Measurements from ENCODE around the gene DIP2B. TPM values are rescaled to one million over a fixed set of nuclear protein-coding genes. Genes with fewer than 3 reads are reported as not detected.

Gene DIP2B
- total and polyA plus RNA-seq, 2 experiments from 2014 or later, result 5.6 to 17.9 TPM

- Histone ChIP-seq H3K4me2 (ENCODE audit: unreplicated experiment) (peak overlapping the region; percentile 96), H3K27ac (peak overlapping the region; percentile 67), H3K9ac (peak overlapping the region; percentile 88), H3K4me3 (peak overlapping the region; percentile 83), H3K79me2 (ENCODE audit: insufficient read depth) (peaks cover 58% of the 10 kb centered on the region), H3K9me3 (ENCODE audit: low read depth) (no peaks in the 10 kb centered on the region), H3K27me3 (replicated peaks; ENCODE audit: insufficient read depth) (no peaks in the 10 kb centered on the region), H3F3A (ENCODE audit: insufficient read depth) (no peaks in the 10 kb centered on the region), H3K4me1 (ENCODE audit: insufficient read depth) (peaks cover 23% of the 10 kb centered on the region), H4K20me1 (ENCODE audit: insufficient read depth) (no peaks in the 10 kb centered on the region), H3K9me2 (ENCODE audit: insufficient read depth) (no peaks in the 10 kb centered on the region), H2AFZ (peak overlapping the region; percentile 93), H3K36me3 (ENCODE audit: low read depth) (no peaks in the 10 kb centered on the region)
- 1% methylated on average over 11 of the region's 11 CpGs for WGBS, 2 experiments (ENCODE audit: low coverage in 1 of 2, low lambda C conversion rate in 2 of 2, missing lambda C conversion rate in 2 of 2)
- DNase-seq, result peak; percentile 46
- TF ChIP-seq EZH2phosphoT487 (IDR thresholded peaks at IDR 0.05; ENCODE audit: insufficient read depth, low read depth), result no peak
- TF ChIP-seq EZH2 (IDR thresholded peaks at IDR 0.05; ENCODE audit: insufficient read depth, poor library complexity, severe bottlenecking), result no peak
- in situ Hi-C loops (cut with MboI), result loop anchor here (10.0 kb wide), 1 partner anchor 129 kb away; no protein-coding TSS in a partner anchor
These were observed 1.1 kb downstream of the DIP2B start for GRCh38 chr12:50505675-50506530.

- H3F3A ChIP-seq (ENCODE audit: insufficient read depth), result no peaks in the 10 kb centered on the region
- H4K20me1 ChIP-seq (ENCODE audit: insufficient read depth), result no peaks in the 10 kb centered on the region
- TF ChIP-seq EZH2phosphoT487 (IDR thresholded peaks at IDR 0.05; ENCODE audit: insufficient read depth, low read depth) (no peak), EZH2 (IDR thresholded peaks at IDR 0.05; ENCODE audit: insufficient read depth, poor library complexity, severe bottlenecking) (no peak)
- H3K9ac ChIP-seq, result peak overlapping the region; percentile 88
- no peak overlapping the region for H3K27ac ChIP-seq
- no peaks in the 10 kb centered on the region for H3K9me2 ChIP-seq (ENCODE audit: insufficient read depth)
- H2AFZ ChIP-seq, result no peak overlapping the region
- H3K4me2 ChIP-seq (ENCODE audit: unreplicated experiment), result peak overlapping the region; percentile 96
- H3K79me2 ChIP-seq (ENCODE audit: insufficient read depth), result peaks cover 68% of the 10 kb centered on the region
- H3K4me1 ChIP-seq (ENCODE audit: insufficient read depth), result peaks cover 23% of the 10 kb centered on the region
- DNase-seq, result no peak
- WGBS, 2 experiments (ENCODE audit: low coverage in 1 of 2, low lambda C conversion rate in 2 of 2, missing lambda C conversion rate in 2 of 2), result 38 to 45% methylated on average over 2 of the region's 2 CpGs
- in situ Hi-C loops (cut with MboI), result loop anchor here (10.0 kb wide), 1 partner anchor 128 kb away; no protein-coding TSS in a partner anchor
- no peaks in the 10 kb centered on the region for H3K9me3 ChIP-seq (ENCODE audit: low read depth)
- no peaks in the 10 kb centered on the region for H3K27me3 ChIP-seq (replicated peaks; ENCODE audit: insufficient read depth)
- no peaks in the 10 kb centered on the region for H3K36me3 ChIP-seq (ENCODE audit: low read depth)
- peak overlapping the region; percentile 83 for H3K4me3 ChIP-seq
These were observed 2.1 kb downstream of the DIP2B start for GRCh38 chr12:50506753-50507473.

DNA sequence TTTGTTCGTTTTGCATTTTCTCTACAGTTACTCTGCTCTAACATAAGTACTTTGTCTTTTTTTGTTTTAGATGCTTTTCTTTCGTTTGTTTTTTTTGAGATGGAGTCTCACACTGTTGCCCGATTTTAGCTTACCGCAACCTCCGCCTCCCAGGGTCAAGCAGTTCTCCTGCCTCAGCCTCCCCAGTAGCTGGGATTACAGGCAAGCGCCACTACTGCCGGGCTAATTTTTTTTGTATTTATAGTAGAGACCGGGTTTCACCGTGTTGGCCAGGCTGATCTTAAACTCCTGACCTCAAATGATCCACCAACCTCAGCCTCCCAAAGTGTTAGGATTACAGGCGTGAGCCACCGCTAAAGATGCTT lies 2.7 kb downstream of the DIP2B start:
- H3F3A ChIP-seq (ENCODE audit: insufficient read depth), result no peaks in the 10 kb centered on the region
- no peaks in the 10 kb centered on the region for H4K20me1 ChIP-seq (ENCODE audit: insufficient read depth)
- no peaks in the 10 kb centered on the region for H3K9me3 ChIP-seq (ENCODE audit: low read depth)
- no peaks in the 10 kb centered on the region for H3K36me3 ChIP-seq (ENCODE audit: low read depth)
- H2AFZ ChIP-seq, result no peak overlapping the region
- no peaks in the 10 kb centered on the region for H3K9me2 ChIP-seq (ENCODE audit: insufficient read depth)
- no peak overlapping the region for H3K9ac ChIP-seq
- H3K27ac ChIP-seq, result no peak overlapping the region
- H3K4me3 ChIP-seq, result no peak overlapping the region
- in situ Hi-C loops (cut with MboI), result loop anchor here (10.0 kb wide), 1 partner anchor 127 kb away; no protein-coding TSS in a partner anchor
- TF ChIP-seq EZH2 (IDR thresholded peaks at IDR 0.05; ENCODE audit: insufficient read depth, poor library complexity, severe bottlenecking), result no peak
- no peak for TF ChIP-seq EZH2phosphoT487 (IDR thresholded peaks at IDR 0.05; ENCODE audit: insufficient read depth, low read depth)
- WGBS, 2 experiments (ENCODE audit: low coverage in 1 of 2, low lambda C conversion rate in 2 of 2, missing lambda C conversion rate in 2 of 2), result 90% methylated on average over 11 of the region's 11 CpGs
- H3K79me2 ChIP-seq (ENCODE audit: insufficient read depth), result peaks cover 73% of the 10 kb centered on the region
- H3K4me1 ChIP-seq (ENCODE audit: insufficient read depth), result peaks cover 23% of the 10 kb centered on the region
- H3K27me3 ChIP-seq (replicated peaks; ENCODE audit: insufficient read depth), result no peaks in the 10 kb centered on the region
- no peak for DNase-seq
- no peak overlapping the region for H3K4me2 ChIP-seq (ENCODE audit: unreplicated experiment)

- 69 to 81% methylated on average over 2 of the region's 2 CpGs for WGBS, 2 experiments (ENCODE audit: low coverage in 1 of 2, low lambda C conversion rate in 2 of 2, missing lambda C conversion rate in 2 of 2)
- Histone ChIP-seq H3F3A (ENCODE audit: insufficient read depth) (no peaks in the 10 kb centered on the region), H3K79me2 (ENCODE audit: insufficient read depth) (peaks cover 78% of the 10 kb centered on the region), H3K4me1 (ENCODE audit: insufficient read depth) (peaks cover 23% of the 10 kb centered on the region), H3K4me3 (no peak overlapping the region), H3K36me3 (ENCODE audit: low read depth) (no peaks in the 10 kb centered on the region), H3K9me3 (ENCODE audit: low read depth) (no peaks in the 10 kb centered on the region), H3K9me2 (ENCODE audit: insufficient read depth) (no peaks in the 10 kb centered on the region), H3K9ac (no peak overlapping the region), H2AFZ (no peak overlapping the region), H4K20me1 (ENCODE audit: insufficient read depth) (no peaks in the 10 kb centered on the region), H3K4me2 (ENCODE audit: unreplicated experiment) (no peak overlapping the region), H3K27ac (no peak overlapping the region), H3K27me3 (replicated peaks; ENCODE audit: insufficient read depth) (no peaks in the 10 kb centered on the region)
- no peak for DNase-seq
- in situ Hi-C loops (cut with MboI), result loop anchor here (10.0 kb wide), 1 partner anchor 127 kb away; no protein-coding TSS in a partner anchor
- TF ChIP-seq EZH2 (IDR thresholded peaks at IDR 0.05; ENCODE audit: insufficient read depth, poor library complexity, severe bottlenecking) (no peak), EZH2phosphoT487 (IDR thresholded peaks at IDR 0.05; ENCODE audit: insufficient read depth, low read depth) (no peak)
These were observed 3.1 kb downstream of the DIP2B start for GRCh38 chr12:50507930-50508329.

Data from GM23248 (cell line).